HCT116 (cell line): ENCODE measurements around the gene MAFG. TPM values are rescaled to one million over a fixed set of nuclear protein-coding genes. Genes with fewer than 3 reads are reported as not detected.
A peak's percentile ranks its signal among the peaks of the same experiment; 100 is the strongest.

Experiments used
- ATAC-seq: fragments of 200-7000 bp; cut with Tn5 transposase; 2 replicates; pipeline ENCODE4 v1.9.1; 2020; ENCODE audit warnings: mild to moderate bottlenecking, moderate library complexity
- BruUV-seq: library from RNA; stranded (reverse); fragments of 400-500 nt; replicated peaks from 2 replicates; lab custom pipeline; 2021; lab: Mats Ljungman, UMichigan
- CTCF ChIA-PET: fragments of 300-600 bp; sonication (Branson Sonifier 250); formaldehyde crosslinking; loops from one replicate; lab custom pipeline; 2021; ENCODE audit warnings: antibody characterized with exemption; lab: Charles Lee
- POLR2A ChIA-PET: fragments of 300-600, 350-600 bp; sonication (Branson Sonifier 250); formaldehyde crosslinking; loops from one replicate; lab custom pipeline; 2021; ENCODE audit warnings: antibody characterized with exemption; lab: Charles Lee
- RAD21 ChIA-PET, 2 experiments: fragments of 300-600 bp; sonication (Branson Sonifier 250); formaldehyde crosslinking; loops; one replicate each; lab custom pipeline; 2023; ENCODE audit warnings: low total read pairs in 2 of 2; ENCODE audit not compliant: uncharacterized antibody in 2 of 2, unreplicated experiment in 2 of 2, low non-redundant PET in 1 of 2; lab: Charles Lee
- DNase-seq: peaks from one replicate; pipeline ENCODE4 v3.0.0-alpha.2; 2010; ENCODE audit warnings: low read depth, low spot score
- H2AFZ ChIP-seq: fragments of 200-600 bp; shearing (Covaris generic), sonication (generic); 2 replicates; pipeline ENCODE4 v1.6.1; 2017; ENCODE audit warnings: low read depth, mixed run types, mixed read lengths, antibody characterized with exemption, low read length; ENCODE audit not compliant: poor library complexity, severe bottlenecking
- H3K27ac ChIP-seq: 2 replicates; pipeline ENCODE4 v1.5.1; 2012; ENCODE audit warnings: low read depth, low read length
- H3K27me3 ChIP-seq: fragments of 200-600 bp; sonication (generic); 2 replicates; pipeline ENCODE4 v1.6.1; 2016; ENCODE audit warnings: mixed run types, low read length, mixed read lengths; ENCODE audit not compliant: insufficient read depth
- H3K36me3 ChIP-seq, 2 experiments: fragments of 200-500 bp in 1 of 2; fragments of 200-600 bp in 1 of 2; sonication (Bioruptor generic) in 1 of 2; sonication (generic) in 1 of 2; 2 replicates each; pipeline versions ENCODE4 v1.5.1 to v1.6.1; 2014 to 2016; ENCODE audit warnings: low read length in 2 of 2, inconsistent platforms in 1 of 2, mixed read lengths in 1 of 2, mixed run types in 1 of 2; ENCODE audit not compliant: insufficient read depth in 2 of 2, control insufficient read depth in 1 of 2
- H3K4me1 ChIP-seq, 2 experiments: fragments of 200-600 bp in 1 of 2; sonication (generic) in 1 of 2; 2 replicates each; pipeline versions ENCODE4 v1.5.1 to v1.6.1; 2012 to 2017; ENCODE audit warnings: low read length in 2 of 2, inconsistent platforms in 1 of 2, mild to moderate bottlenecking in 1 of 2, mixed read lengths in 1 of 2, mixed run types in 1 of 2, moderate library complexity in 1 of 2; ENCODE audit not compliant: insufficient read depth in 2 of 2, control insufficient read depth in 1 of 2
- H3K4me2 ChIP-seq: fragments of 200-600 bp; sonication (generic); 2 replicates; pipeline ENCODE4 v1.6.1; 2017; ENCODE audit warnings: mixed run types, low read length, mixed read lengths
- H3K4me3 ChIP-seq, 2 experiments: fragments of 200-600 bp in 1 of 2; sonication (generic) in 1 of 2; replicated peaks in 1 of 2; 2 replicates each; pipeline ENCODE4 v1.5.1; 2011 to 2016; ENCODE audit warnings: low read length in 2 of 2, control low read depth in 1 of 2, low read depth in 1 of 2, mild to moderate bottlenecking in 1 of 2, mixed read lengths in 1 of 2, mixed run types in 1 of 2
- H3K79me2 ChIP-seq: fragments of 200-600 bp; sonication (generic); 2 replicates; pipeline ENCODE4 v1.6.1; 2017; ENCODE audit warnings: mild to moderate bottlenecking, mixed run types, low read length, moderate library complexity, mixed read lengths; ENCODE audit not compliant: insufficient read depth
- H3K9ac ChIP-seq: fragments of 200-600 bp; sonication (generic); 2 replicates; pipeline ENCODE4 v1.6.1; 2016; ENCODE audit warnings: low read length, mixed read lengths
- H3K9me2 ChIP-seq: fragments of 200-600 bp; sonication (generic), shearing (Covaris generic); 2 replicates; pipeline ENCODE4 v1.6.1; 2017; ENCODE audit warnings: mixed run types, mild to moderate bottlenecking, moderate library complexity; ENCODE audit not compliant: insufficient read depth
- H3K9me3 ChIP-seq, 2 experiments: fragments of 200-500 bp in 1 of 2; fragments of 200-600 bp in 1 of 2; sonication (Bioruptor generic) in 1 of 2; sonication (generic) in 1 of 2; 2 replicates each; pipeline ENCODE4 v1.6.1; 2014 to 2017; ENCODE audit warnings: low read length in 2 of 2, mixed read lengths in 2 of 2, inconsistent platforms in 1 of 2, low read depth in 1 of 2, mild to moderate bottlenecking in 1 of 2, mixed run types in 1 of 2, moderate library complexity in 1 of 2; ENCODE audit not compliant: control insufficient read depth in 1 of 2, insufficient read depth in 1 of 2
- H4K20me1 ChIP-seq: fragments of 200-600 bp; sonication (generic), shearing (Covaris generic); 2 replicates; pipeline ENCODE4 v1.6.1; 2017; ENCODE audit warnings: mixed run types, mild to moderate bottlenecking, moderate library complexity; ENCODE audit not compliant: insufficient read depth
- CBX3 ChIP-seq: IDR thresholded peaks from 2 replicates; pipeline ENCODE4 v1.6.1; 2012; ENCODE audit warnings: low read depth
- CEBPB ChIP-seq: IDR thresholded peaks from 2 replicates; pipeline ENCODE4 v1.6.1; 2012; ENCODE audit warnings: low read depth
- CTCF ChIP-seq, 3 experiments: fragments of 200-600 bp in 1 of 3; sonication (generic) in 1 of 3; IDR thresholded peaks in 2 of 3; conservative IDR thresholded peaks in 1 of 3; 2 replicates each; pipeline ENCODE4 v1.5.1; 2012 to 2017; ENCODE audit warnings: low read depth in 2 of 3, low read length in 2 of 3, antibody characterized with exemption in 1 of 3, borderline replicate concordance in 1 of 3, control low read depth in 1 of 3, mild to moderate bottlenecking in 1 of 3, mixed read lengths in 1 of 3, mixed run types in 1 of 3, moderate library complexity in 1 of 3; ENCODE audit not compliant: insufficient read depth in 1 of 3
- POLR2A ChIP-seq: IDR thresholded peaks from 2 replicates; pipeline ENCODE4 v1.7.0; 2011; ENCODE audit warnings: borderline replicate concordance; ENCODE audit not compliant: insufficient read depth, insufficient read length; ENCODE audit errors: extremely low read depth
- YY1 ChIP-seq: IDR thresholded peaks from 2 replicates; pipeline ENCODE4 v1.6.1; 2011; ENCODE audit warnings: low read length, low read depth, moderate library complexity, mild to moderate bottlenecking; ENCODE audit not compliant: insufficient replicate concordance; ENCODE audit errors: extremely low read depth
- ZBTB33 ChIP-seq: IDR thresholded peaks from 2 replicates; pipeline ENCODE4 v1.6.1; 2011; ENCODE audit warnings: mild to moderate bottlenecking, low read length, moderate library complexity; ENCODE audit not compliant: insufficient replicate concordance; ENCODE audit errors: extremely low read depth
- ZFX ChIP-seq: fragments of 450-650 bp; IDR thresholded peaks from 2 replicates; pipeline ENCODE4 v1.6.1; 2017
- ZNF274 ChIP-seq: fragments of 200-500 bp; sonication (Bioruptor generic); IDR thresholded peaks from 2 replicates; pipeline ENCODE4 v1.6.1; 2014; ENCODE audit warnings: mild to moderate bottlenecking, low read depth, low read length, inconsistent platforms
- intact Hi-C: fragments of 100-400 bp; cut with micrococcal nuclease; formaldehyde crosslinking; loops from 2 replicates; pipeline ENCODE4 v1.10.0; 2022
- total RNA-seq: library from RNA; stranded (reverse); gene quantifications from one replicate; pipeline ENCODE4 v1.2.1, GENCODE V29; 2021; ENCODE audit not compliant: unreplicated experiment
- TF ChIP-seq, protein P1 (sequence below): IDR thresholded peaks from 2 replicates; pipeline ENCODE4 v1.6.1; 2012
- TF ChIP-seq, protein P2 (sequence below): IDR thresholded peaks from 2 replicates; pipeline ENCODE4 v1.6.1; 2012

The MAFG gene
- total RNA-seq, 1 experiment from 2014 or later, result 46.8 TPM

- Histone ChIP-seq H2AFZ (no peak overlapping the region), H3K4me1 (peaks cover 15 to 34% of the 10 kb centered on the region in 2 experiments), H3K4me3 (no peak overlapping the region), H3K9ac (no peak overlapping the region), H3K27ac (peak overlapping the region; percentile 97; the same call in 1 of the 2 replicates), H3K9me2 (no peaks in the 10 kb centered on the region), H4K20me1 (peaks cover 7% of the 10 kb centered on the region; the same call in 1 of the 2 replicates), H3K36me3 (peaks cover 40 to 71% of the 10 kb centered on the region in 2 experiments), H3K79me2 (peaks cover 93% of the 10 kb centered on the region)
- DNase-seq (no peak), ATAC-seq (no peak)
- no TSS peak for BruUV-seq
- CTCF ChIA-PET, result no interaction called here
- POLR2A ChIA-PET, result no interaction called here
- intact Hi-C loops, result no loop called here
- RAD21 ChIA-PET, result no interaction called here
- TF ChIP-seq ZBTB33 (no peak), POLR2A (no peak), CBX3 (no peak), ZFX (no peak), YY1 (no peak), CTCF (IDR thresholded peaks at IDR 0.05 in 2 of 3, conservative IDR thresholded peaks at IDR 0.05 in 1 of 3; ENCODE audit: borderline replicate concordance in 1 of 3, insufficient read depth in 1 of 3, low read depth in 2 of 3, low read length in 2 of 3) (no peak), CEBPB (no peak), ZNF274 (no peak)
- TF ChIP-seq, protein P1, sequence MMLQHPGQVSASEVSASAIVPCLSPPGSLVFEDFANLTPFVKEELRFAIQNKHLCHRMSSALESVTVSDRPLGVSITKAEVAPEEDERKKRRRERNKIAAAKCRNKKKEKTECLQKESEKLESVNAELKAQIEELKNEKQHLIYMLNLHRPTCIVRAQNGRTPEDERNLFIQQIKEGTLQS, result no peak
- TF ChIP-seq, protein P2, sequence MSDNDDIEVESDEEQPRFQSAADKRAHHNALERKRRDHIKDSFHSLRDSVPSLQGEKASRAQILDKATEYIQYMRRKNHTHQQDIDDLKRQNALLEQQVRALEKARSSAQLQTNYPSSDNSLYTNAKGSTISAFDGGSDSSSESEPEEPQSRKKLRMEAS, result no peak
- TF ChIP-seq, all 23 proteins: peak for 0
- Histone ChIP-seq H3K4me2 (no peak overlapping the region), H3K9me3 (no peaks in the 10 kb centered on the region), H3K27me3 (no peaks in the 10 kb centered on the region)
Measured at GRCh38 chr17:81888105-81888987, 39.2 kb downstream of the MAFG start.
